Ammon's horn (tissue), 1 donor: ENCODE measurements around the gene OTOG.

Experiments
- DNase-seq: peaks from one replicate; pipeline ENCODE4 v3.0.0-alpha.2; 2016; ENCODE audit warnings: low spot score

Gene OTOG

DNA sequence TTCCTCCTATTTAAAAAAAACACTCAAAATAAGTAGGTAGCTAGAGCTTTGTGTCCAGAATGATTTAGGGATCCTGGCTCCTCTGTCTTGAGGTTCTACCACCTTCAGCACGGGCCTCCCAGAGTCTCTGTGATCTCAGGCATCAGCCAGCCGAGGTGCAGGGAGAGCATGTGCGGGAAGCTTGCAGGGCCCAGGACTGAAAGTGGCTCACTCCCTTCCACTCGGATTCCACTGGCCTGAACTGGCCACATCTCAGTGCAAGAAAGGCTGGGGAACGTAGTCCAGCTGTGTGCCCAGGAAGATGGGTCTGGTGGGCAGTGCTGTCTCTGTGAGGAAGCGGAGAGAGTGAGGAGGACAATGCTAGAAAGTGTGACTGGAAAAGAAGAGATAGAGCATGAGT lies 104.0 kb downstream of the OTOG start:
- no peak for DNase-seq

DNA sequence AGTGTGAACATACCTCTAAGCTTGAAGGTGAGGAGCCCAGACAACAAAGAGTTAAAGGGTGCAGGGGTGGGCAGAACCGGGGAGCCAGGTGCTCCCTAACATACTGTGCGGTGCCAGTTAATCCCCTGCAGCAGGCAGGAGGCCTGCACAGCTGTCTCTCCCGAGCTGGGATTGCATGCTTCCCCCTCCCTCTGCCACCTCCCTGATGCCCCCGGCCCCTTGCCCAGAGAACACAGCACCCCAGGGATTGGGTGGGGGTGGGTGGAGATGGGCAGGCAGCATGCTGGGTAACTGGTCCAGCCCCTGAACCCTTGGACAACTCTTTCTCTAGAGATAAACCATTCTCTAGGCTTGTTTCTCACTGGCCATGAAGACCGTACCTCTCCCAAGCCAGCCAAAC lies 104.6 kb downstream of the OTOG start:
- DNase-seq = no peak

DNA sequence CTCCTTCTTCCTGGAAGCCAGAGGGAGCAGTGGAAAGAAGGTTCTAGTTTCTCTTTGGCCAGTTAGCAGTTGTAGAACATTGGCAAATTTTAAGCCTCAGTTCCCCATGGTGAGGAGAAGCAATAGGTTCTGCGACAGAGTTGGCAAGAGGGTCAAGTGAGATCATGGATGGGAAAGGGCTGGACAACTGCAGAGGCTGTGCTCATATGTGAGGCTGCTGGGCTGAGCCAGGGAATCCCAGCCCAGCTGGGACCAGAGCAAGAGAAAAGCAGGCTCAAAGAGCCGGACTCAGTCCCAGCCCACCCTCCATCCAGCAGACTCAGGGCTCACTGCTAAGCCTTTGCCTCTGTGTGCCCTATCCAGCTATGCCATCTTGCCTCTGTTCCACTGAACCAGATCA lies 105.5 kb downstream of the OTOG start:
- no peak for DNase-seq

DNA sequence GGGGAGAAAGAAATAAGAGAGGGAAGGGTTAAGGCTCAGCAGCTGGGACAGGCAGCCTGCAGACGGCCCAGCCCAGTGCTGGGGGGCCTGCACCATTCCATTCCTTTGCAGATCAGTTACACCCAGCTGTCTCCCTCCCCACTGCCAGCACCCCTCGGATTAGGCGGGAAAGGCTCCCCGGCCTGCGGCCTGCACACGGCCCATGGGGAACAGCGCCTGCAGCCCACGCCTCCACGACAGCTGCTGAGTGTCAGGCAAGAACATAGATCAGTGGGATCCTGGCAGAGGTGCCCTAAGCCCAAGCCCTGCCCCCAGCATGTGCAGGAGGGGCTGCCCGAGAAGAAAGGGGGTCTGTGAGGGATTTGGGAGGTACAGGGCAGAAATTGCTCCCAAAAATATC lies 106.6 kb downstream of the OTOG start:
- no peak for DNase-seq

- no peak for DNase-seq
Measured at GRCh38 chr11:17655682-17656081, 108.6 kb downstream of the OTOG start.

DNA sequence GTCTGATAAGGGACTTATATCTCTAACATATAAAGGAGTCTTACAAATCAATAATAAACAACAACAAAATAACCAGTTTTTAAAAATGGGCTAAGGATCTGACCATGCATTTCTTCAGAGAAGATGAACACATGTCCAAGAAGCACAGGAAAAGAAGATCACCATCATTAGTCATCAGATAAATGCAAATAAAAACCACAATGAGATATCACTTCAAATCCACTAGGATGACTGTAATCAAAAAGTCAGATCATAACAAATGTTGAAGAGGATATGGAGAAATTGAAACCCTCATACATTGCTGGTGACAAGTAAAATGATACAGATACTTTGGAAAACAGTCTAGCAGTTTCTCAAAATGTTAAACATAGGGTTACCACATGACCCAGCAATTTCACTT lies 111.2 kb downstream of the OTOG start:
- DNase-seq = no peak

GRCh38 chr11:17668166-17668565 lies 121.1 kb downstream of the OTOG start:
- no peak for DNase-seq

DNA sequence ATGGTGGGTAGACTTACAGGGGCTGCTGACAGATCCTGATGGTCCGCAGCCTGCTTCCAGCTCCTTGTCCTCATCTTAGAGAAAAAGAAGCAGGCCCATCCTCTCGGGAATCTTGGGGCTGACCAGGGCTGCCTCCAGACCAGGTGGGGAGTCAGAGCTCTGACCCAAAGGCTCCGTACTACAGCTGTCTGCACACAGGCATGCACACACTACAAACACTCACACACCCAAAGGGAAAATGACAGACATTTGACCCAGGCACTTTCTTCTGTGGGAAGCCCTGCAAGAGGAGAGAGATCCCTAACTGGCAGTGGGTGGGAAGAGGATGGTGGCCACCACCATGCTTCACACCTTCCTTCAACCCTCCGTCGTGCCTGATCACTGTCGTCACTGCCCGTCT lies 125.4 kb downstream of the OTOG start:
- no peak for DNase-seq

DNA sequence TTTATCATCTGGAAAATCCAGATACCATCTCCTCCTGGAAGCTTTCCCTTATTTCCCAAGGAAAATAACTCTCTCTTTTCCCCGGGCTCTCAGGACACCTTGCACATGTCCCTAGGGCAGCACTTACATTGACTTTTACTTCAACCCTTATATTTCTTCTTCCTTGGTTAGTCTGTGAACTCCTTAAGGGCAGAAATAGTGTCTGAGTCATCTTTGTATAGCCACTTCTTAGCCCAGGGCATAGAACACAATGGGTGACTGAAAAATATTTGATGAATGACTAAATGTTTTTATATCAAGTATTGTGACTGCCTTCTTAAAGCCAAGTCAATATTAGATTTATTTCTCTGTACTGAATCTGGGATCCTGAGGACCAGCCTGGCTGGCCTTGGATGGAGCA lies 126.9 kb downstream of the OTOG start:
- no peak for DNase-seq

GRCh38 chr11:17682848-17683247 lies 135.8 kb downstream of the OTOG start:
- no peak for DNase-seq

- DNase-seq = no peak
Measured at GRCh38 chr11:17683377-17684161, 136.5 kb downstream of the OTOG start.

DNA sequence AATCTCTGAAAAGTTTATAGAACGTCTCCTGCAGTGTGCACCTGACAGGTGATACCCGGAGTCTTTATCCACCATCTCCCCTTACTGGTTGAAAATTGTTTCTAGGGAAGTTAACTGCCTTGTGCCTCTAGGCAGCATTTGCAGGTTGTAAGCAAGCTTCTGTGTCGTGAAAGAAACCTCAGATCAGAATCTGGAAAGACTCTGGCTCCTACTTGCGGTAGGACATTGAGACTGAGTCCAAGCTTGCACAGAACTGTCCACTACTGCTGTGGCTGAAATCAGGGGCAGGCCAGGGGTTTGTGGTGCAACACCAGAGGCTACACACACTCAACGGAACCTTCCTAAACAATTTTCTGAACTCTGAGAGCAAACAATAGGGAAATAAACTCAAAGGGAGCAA lies 137.5 kb downstream of the OTOG start:
- DNase-seq = no peak

GRCh38 chr11:17686231-17686980 lies 139.3 kb downstream of the OTOG start:
- DNase-seq = no peak

DNA sequence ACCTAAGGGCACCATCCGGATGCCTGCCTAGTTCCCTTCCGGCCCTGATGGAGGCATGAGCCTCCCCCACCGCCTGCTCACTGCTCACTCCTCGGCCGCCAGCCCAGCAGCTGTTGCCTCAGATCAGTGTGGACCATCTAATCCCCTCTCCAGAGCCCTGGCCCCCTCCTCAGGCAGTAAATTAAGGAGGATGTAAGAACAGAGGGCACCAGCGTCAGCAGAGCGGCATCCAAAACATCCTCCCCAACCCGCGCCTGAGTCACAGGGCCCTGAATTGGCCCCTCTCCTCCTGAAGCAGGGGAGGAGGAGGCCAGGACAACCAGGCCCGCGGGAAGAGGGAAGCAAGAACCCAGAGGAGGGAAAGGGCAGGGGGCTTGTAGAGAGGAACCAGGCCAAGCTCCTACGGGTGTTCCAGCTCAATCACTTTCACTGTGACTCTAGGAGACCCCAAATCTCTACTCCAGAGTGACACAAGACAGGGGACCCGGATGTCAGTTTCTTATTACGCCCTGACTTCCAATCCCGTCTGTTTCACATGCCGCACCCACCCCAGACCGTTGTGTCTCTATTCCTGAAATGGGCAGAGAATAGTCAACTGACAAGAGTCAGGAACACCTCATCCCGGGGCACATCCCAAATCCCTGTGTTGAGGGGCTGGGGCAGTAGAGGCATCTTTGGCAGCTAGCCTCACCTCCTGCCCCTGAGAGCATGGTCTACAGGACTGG lies 141.0 kb downstream of the OTOG start:
- DNase-seq = no peak

DNA sequence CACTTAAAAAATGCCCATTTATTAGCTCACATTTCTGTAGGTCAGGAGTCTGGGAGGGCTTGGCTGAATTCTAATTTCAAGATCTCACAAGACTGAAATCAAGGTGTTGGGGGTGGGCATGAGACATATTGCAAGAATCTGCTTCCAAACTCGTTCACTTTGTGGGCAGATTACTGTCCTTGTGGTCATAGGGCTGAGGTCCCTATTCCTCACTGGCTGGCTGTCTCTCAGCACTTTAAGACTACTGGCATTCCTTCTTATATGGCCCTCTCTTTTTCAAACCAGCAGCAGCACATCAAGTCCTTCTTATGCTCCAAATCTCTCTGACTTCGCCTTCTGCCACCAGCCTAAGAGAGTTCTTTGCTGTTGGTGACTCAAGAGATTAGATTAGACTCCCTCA lies 144.5 kb downstream of the OTOG start:
- no peak for DNase-seq

GRCh38 chr11:17691976-17692375 lies 144.9 kb downstream of the OTOG start:
- no peak for DNase-seq

DNA sequence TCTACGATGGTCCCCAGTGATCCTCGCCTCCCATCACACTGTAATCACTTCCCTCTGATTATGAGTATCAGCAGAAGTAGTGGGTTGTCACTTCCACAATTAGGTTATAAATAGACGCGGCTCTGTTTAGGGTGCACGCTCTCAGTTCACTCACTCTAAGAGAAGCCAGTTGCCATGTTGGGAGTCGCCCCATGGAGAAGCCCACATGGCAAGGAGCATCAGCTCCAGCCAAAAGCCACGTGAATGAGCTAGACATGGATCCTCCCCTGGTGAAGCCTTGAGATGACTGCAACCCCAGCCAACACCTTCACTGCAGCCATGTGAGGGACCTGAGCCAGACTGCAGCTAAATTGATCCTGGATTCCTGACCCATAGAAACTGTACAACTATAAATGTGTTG lies 145.9 kb downstream of the OTOG start:
- DNase-seq = no peak

GRCh38 chr11:17693531-17693930 lies 146.5 kb downstream of the OTOG start:
- DNase-seq = no peak

DNA sequence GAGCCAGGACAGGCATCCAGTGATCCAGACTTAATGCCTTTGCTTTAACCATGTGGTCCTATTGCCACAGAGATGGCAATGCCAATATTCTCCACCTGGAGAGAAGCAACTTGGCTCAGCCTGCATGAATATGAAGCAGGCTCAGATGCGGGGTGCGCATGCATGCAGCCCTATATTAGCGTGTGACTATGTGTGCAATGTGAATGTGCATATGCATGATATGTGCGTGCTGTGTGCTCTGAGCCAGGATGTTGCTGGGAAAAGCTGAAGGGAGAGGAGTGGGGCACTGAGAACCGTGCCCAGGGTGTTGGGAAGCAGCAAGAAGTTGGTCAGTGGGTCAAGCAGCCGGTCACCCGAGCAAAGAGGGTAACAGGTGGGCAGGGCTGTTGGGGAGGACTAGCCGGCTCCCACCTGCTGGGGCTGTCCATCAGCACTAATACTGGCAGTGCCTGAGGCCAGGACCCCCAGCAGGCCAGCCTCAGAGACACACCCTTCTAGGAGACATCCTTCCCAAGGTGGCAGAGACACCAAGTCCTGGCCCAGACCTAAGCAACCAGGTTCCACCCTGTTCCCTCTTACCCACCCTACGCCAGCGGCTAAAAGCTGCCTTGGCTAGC lies 147.5 kb downstream of the OTOG start:
- DNase-seq = no peak

- DNase-seq = no peak
Measured at GRCh38 chr11:17695454-17696441, 148.7 kb downstream of the OTOG start.

DNA sequence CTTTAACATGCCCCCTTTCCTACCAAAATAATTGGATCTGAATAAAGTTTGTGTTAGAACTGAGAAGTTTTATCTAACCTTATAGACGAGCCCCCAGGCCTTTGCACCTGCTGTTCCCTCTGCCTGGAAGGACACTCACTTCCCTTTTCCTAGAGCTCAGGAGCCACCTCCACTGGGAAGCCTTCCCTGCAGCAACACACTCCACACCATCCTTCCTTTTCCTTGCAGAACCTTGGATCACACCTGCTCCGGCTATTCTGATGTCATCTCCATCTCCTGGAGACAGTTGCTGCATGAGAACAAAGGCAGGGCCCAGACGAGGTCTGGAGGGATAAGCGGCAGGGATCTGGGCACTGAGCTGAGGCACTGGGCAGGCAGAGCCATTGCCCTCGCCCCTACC lies 149.7 kb downstream of the OTOG start:
- no peak for DNase-seq
